GM12878 (cell line): ENCODE measurements around the gene GANAB. TPM values are rescaled to one million over a fixed set of nuclear protein-coding genes. Genes with fewer than 3 reads are reported as not detected.

Experiments
- ATAC-seq: fragments of 200-7000 bp; cut with Tn5 transposase; 3 replicates; pipeline ENCODE4 v1.9.1; 2020; ENCODE audit warnings: mild to moderate bottlenecking, moderate library complexity
- BruUV-seq: library from RNA; stranded (reverse); fragments of 400-500 nt; replicated peaks from 2 replicates; lab custom pipeline; 2021; lab: Mats Ljungman, UMichigan
- CTCF ChIA-PET: fragments of 300-600 bp; sonication (Branson Sonifier 250); formaldehyde crosslinking; extraction: SDS; loops from one replicate; lab custom pipeline; 2021; ENCODE audit warnings: inconsistent platforms; lab: Yijun Ruan, JAX
- POLR2A ChIA-PET: fragments of 350-600 bp; formaldehyde crosslinking; extraction: SDS; loops from one replicate; lab custom pipeline; 2021; ENCODE audit warnings: inconsistent platforms; lab: Charles Lee
- RAD21 ChIA-PET: fragments of 300-600 bp; sonication (Branson Sonifier 250); formaldehyde crosslinking; loops from one replicate; lab custom pipeline; 2023; ENCODE audit warnings: antibody characterized with exemption; ENCODE audit not compliant: unreplicated experiment; lab: Charles Lee
- SMC1A ChIA-PET: fragments of 300-600 bp; sonication (Branson Sonifier 250); formaldehyde crosslinking; loops from one replicate; lab custom pipeline; 2023; ENCODE audit not compliant: unreplicated experiment, uncharacterized antibody; lab: Charles Lee
- DNase-seq: peaks from one replicate; pipeline ENCODE4 v3.0.0-alpha.2; 2011; ENCODE audit warnings: low read depth, low spot score
- FAIRE-seq: peaks from 3 replicates; lab custom pipeline; 2011; peaks lifted over from hg19 to GRCh38; lab: Jason Lieb, UNC
- H2AFZ ChIP-seq: 2 replicates; pipeline ENCODE4 v1.6.0; 2011; ENCODE audit warnings: low read depth, low read length, control low read depth; ENCODE audit not compliant: control insufficient read depth
- H3K27ac ChIP-seq: 2 replicates; pipeline ENCODE4 v1.5.1; 2011; ENCODE audit warnings: control low read depth; ENCODE audit not compliant: control insufficient read depth, insufficient read depth
- H3K27me3 ChIP-seq, 2 experiments: replicated peaks in 1 of 2; 2 replicates each; pipeline versions ENCODE4 v1.6.0 to v1.6.1; 2011; ENCODE audit warnings: low read length in 1 of 2; ENCODE audit not compliant: control insufficient read depth in 2 of 2, insufficient read depth in 2 of 2
- H3K36me3 ChIP-seq, 2 experiments: 2 replicates each; pipeline ENCODE4 v1.5.1; 2011; ENCODE audit warnings: low read length in 1 of 2; ENCODE audit not compliant: control insufficient read depth in 2 of 2, insufficient read depth in 2 of 2
- H3K4me1 ChIP-seq: 2 replicates; pipeline ENCODE4 v1.6.1; 2011; ENCODE audit warnings: mild to moderate bottlenecking, low read length, moderate library complexity, mixed read lengths; ENCODE audit not compliant: control insufficient read depth, insufficient read depth
- H3K4me2 ChIP-seq: 2 replicates; pipeline ENCODE4 v1.6.0; 2011; ENCODE audit warnings: control low read depth; ENCODE audit not compliant: control insufficient read depth, insufficient read depth
- H3K4me3 ChIP-seq: fragments of 200-600 bp; sonication (generic); 2 replicates; pipeline ENCODE4 v1.5.1; 2016
- H3K79me2 ChIP-seq: 2 replicates; pipeline ENCODE4 v1.6.0; 2011; ENCODE audit warnings: low read length; ENCODE audit not compliant: control insufficient read depth, insufficient read depth
- H3K9ac ChIP-seq: 2 replicates; pipeline ENCODE4 v1.8.0; 2011; ENCODE audit warnings: low read length, control low read depth, mixed read lengths; ENCODE audit not compliant: control insufficient read depth, insufficient read depth
- H3K9me3 ChIP-seq: replicated peaks from 3 replicates; pipeline ENCODE4 v1.5.1; 2011; ENCODE audit warnings: mild to moderate bottlenecking, low read length; ENCODE audit not compliant: control insufficient read depth, insufficient read depth
- H4K20me1 ChIP-seq: 2 replicates; pipeline ENCODE4 v1.6.0; 2011; ENCODE audit not compliant: control insufficient read depth, insufficient read depth
- ASH2L ChIP-seq: fragments of 300-600, 200-600 bp; sonication (generic); IDR thresholded peaks from 2 replicates; pipeline ENCODE4 v1.6.1; 2017; ENCODE audit warnings: low read depth, mild to moderate bottlenecking, borderline replicate concordance
- CBFB ChIP-seq: IDR thresholded peaks from 2 replicates; pipeline ENCODE4 v1.6.1; 2016; ENCODE audit warnings: antibody characterized with exemption, low read depth
- CHD2 ChIP-seq: IDR thresholded peaks from 2 replicates; pipeline ENCODE4 v1.6.1; 2011; ENCODE audit warnings: low read depth, low read length, improper control_type of control experiment, borderline replicate concordance
- CREM ChIP-seq: IDR thresholded peaks from 2 replicates; pipeline ENCODE4 v1.6.1; 2014; ENCODE audit warnings: antibody characterized with exemption, low read depth
- EED ChIP-seq: sonication (generic); IDR thresholded peaks from 2 replicates; pipeline ENCODE4 v1.6.1; 2016; ENCODE audit warnings: antibody characterized with exemption, low read depth
- FOS ChIP-seq: IDR thresholded peaks from 3 replicates; pipeline ENCODE4 v1.6.1; 2011; ENCODE audit warnings: borderline replicate concordance; ENCODE audit not compliant: insufficient read length; ENCODE audit errors: extremely low read depth
- JUNB ChIP-seq: IDR thresholded peaks from 2 replicates; pipeline ENCODE4 v1.6.1; 2016; ENCODE audit warnings: antibody characterized with exemption, mild to moderate bottlenecking
- MTA3 ChIP-seq: IDR thresholded peaks from 2 replicates; pipeline ENCODE4 v1.6.1; 2012; ENCODE audit warnings: low read length, inconsistent platforms, borderline replicate concordance
- PAX5 ChIP-seq: IDR thresholded peaks from 2 replicates; pipeline ENCODE4 v1.6.1; 2011; ENCODE audit warnings: low read depth, low read length, borderline replicate concordance
- POU2F2 ChIP-seq: IDR thresholded peaks from 3 replicates; pipeline ENCODE4 v1.6.1; 2011; ENCODE audit warnings: low read depth, mild to moderate bottlenecking, low read length, borderline replicate concordance
- RAD21 ChIP-seq: IDR thresholded peaks from 2 replicates; pipeline ENCODE4 v1.6.1; 2011; ENCODE audit warnings: mild to moderate bottlenecking, low read depth, low read length, moderate library complexity; ENCODE audit not compliant: insufficient read depth
- SMAD5 ChIP-seq: IDR thresholded peaks from 2 replicates; pipeline ENCODE4 v1.6.1; 2016; ENCODE audit warnings: antibody characterized with exemption, low read depth
- SMARCA5 ChIP-seq: fragments of 450-650 bp; IDR thresholded peaks from 2 replicates; pipeline ENCODE4 v1.6.1; 2017; ENCODE audit warnings: mild to moderate bottlenecking
- WGBS: methylation state at CpG from one replicate; pipeline ENCODE4 v1.1.6; 2016; ENCODE audit warnings: low lambda C conversion rate; ENCODE audit not compliant: insufficient replicate concordance, insufficient coverage; ENCODE audit errors: missing lambda C conversion rate; 5-methylcytosine and 5-hydroxymethylcytosine counted together
- in situ Hi-C: fragments of 300-500 bp; cut with MboI; formaldehyde crosslinking; loops from 9 replicates; pipeline ENCODE4 v1.14.3; 2018; ENCODE audit warnings: mixed read lengths
- intact Hi-C: fragments of 100-400 bp; cut with micrococcal nuclease; formaldehyde crosslinking; loops from one replicate; pipeline ENCODE4 v1.14.2; 2022; ENCODE audit not compliant: unreplicated experiment
- polyA plus RNA-seq, 11 experiments: library from polyadenylated mRNA; depleted of rRNA in 4 of 11; unstranded in 6 of 11; stranded (reverse) in 5 of 11; fragments of >200 nt; fragmentation: Nextera tagmentation in 4 of 11; fragmentation: Illumina TruSeq in 1 of 11; extraction: Ambion mirVana in 4 of 11; extraction: Trizol in 1 of 11; gene quantifications; 1 replicate in 1 of 11; 2 replicates in 10 of 11; pipeline versions ENCODE4 v1.2.1 to v1.2.3, GENCODE V29; 2011 to 2016; ENCODE audit warnings: inconsistent platforms in 2 of 11, missing spikeins in 2 of 11, low read depth in 1 of 11
- total RNA-seq, 4 experiments: library from RNA; depleted of rRNA in 3 of 4; stranded (reverse); fragments of >200 nt in 3 of 4; fragmentation: Illumina TruSeq in 1 of 4; extraction: Trizol in 1 of 4; gene quantifications; 2 replicates each; pipeline versions ENCODE4 v1.2.1 to v1.2.3, GENCODE V29; 2013 to 2021
- TF ChIP-seq, protein P1 (sequence below): fragments of 450-650 bp; IDR thresholded peaks from 2 replicates; pipeline ENCODE4 v1.6.1; 2016; ENCODE audit warnings: mild to moderate bottlenecking
- TF ChIP-seq, protein P2 (sequence below): fragments of 150-350 bp; IDR thresholded peaks from 2 replicates; pipeline ENCODE4 v1.6.1; 2016; ENCODE audit warnings: low read depth, low read length

GANAB gene
- total and polyA plus RNA-seq, 10 of the 15 experiments (the other 5 are each of a cell fraction or from before 2014, with no cell fraction given), result 4.5 to 175 (median 102) TPM

DNA sequence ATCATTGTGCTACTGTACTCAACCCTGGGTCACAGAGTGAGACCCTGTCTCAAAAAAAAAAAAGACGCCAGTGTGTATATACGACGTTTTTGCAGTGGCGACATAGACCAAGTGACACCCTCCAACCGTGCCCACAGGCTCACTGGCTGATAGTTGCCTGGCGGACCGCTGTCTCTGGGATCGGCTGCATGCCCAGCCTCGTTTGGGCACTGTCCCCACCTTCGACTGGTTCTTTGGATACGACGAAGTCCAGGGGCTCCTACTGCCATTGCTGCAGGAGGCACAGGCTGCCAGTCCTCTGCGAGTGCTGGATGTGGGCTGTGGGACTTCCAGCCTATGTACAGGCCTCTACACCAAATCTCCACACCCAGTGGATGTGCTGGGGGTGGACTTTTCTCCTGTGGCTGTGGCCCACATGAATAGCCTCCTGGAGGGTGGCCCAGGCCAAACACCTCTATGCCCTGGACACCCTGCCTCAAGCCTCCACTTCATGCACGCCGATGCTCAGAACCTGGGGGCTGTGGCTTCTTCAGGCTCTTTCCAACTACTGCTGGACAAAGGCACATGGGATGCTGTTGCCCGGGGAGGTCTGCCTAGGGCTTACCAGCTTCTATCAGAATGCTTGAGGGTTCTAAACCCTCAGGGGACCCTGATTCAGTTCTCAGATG lies 20.0 kb upstream of the GANAB start (continued):
- TF ChIP-seq JUNB, result no peak
- no peak for TF ChIP-seq FOS
- peak; percentile 78; the same call in 1 of the 2 replicates for TF ChIP-seq MTA3
- TF ChIP-seq, all 136 proteins: peak for 7

DNA sequence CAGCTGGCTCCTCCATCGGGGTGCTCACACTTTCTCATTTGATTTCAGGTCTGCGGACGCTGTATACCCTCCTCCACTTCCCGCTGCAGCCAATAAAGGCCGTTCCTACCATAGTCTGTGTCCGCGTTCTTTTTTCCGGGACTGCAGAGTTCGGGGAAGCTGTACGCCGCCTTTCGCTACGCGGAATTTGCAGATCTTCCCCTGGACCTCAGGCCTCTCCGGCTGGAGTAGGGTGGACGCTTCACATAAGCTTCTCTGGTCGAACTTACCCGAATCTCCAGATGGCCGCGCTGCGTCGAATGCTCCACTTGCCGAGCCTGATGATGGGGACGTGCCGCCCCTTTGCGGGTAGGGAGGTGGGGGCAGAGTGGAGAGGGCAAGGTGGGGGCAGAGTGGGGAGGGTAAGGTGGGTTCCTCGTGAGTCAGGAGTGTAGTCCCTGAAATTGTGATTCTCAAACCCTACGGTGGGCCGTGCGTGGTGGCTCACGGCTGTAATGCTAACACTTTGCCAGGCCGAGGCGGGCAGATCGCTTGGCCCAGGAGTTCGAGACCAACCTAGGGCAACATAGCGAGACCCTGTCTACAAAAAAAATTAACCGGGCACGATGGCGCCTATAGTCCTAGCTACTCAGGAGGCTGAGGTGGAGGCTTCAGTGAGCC lies 19.3 kb upstream of the GANAB start:
- in situ Hi-C loops, result no loop called here
- DNase-seq (no peak), ATAC-seq (peak; percentile 47), FAIRE-seq (peak; percentile 56)
- SMC1A ChIA-PET, result interaction anchor here (0.8 to 3.4 kb wide), 20 partner anchors 9 to 195 kb away, joined by 3 to 41 read pairs (median 4); partner anchors contain the start of genes B3GAT3, GANAB, HNRNPUL2 and INTS5
- WGBS, result 1% methylated on average over 39 of the region's 39 CpGs
- H2AFZ ChIP-seq, result peak overlapping the region; percentile 23; the same call in 1 of the 2 replicates
- H3K4me1 ChIP-seq, result peaks cover 14% of the 10 kb centered on the region
- intact Hi-C loops, result no loop called here
- H3K4me3 ChIP-seq, result peak overlapping the region; percentile 95
- H3K36me3 ChIP-seq, result peaks cover 5 to 12% of the 10 kb centered on the region in 2 experiments
- RAD21 ChIA-PET, result interaction anchor here (0.6 to 2.7 kb wide), 32 partner anchors 8 to 241 kb away, joined by 3 to 26 read pairs (median 4); partner anchors contain the start of genes B3GAT3, EEF1G, GANAB and HNRNPUL2
- BruUV-seq, result no TSS peak
- CTCF ChIA-PET, result interaction anchor here (0.6 to 2.1 kb wide), 15 partner anchors 9 to 241 kb away, joined by 3 to 11 read pairs (median 4); partner anchors contain the start of genes B3GAT3, HNRNPUL2, INTS5 and LRRN4CL
- no peaks in the 10 kb centered on the region for H3K9me3 ChIP-seq
- H4K20me1 ChIP-seq, result no peaks in the 10 kb centered on the region
- H3K27me3 ChIP-seq, result no peaks in the 10 kb centered on the region
- peak overlapping the region; percentile 95 for H3K27ac ChIP-seq
- H3K79me2 ChIP-seq, result peaks cover 56% of the 10 kb centered on the region
- POLR2A ChIA-PET, result interaction anchor here (0.6 to 16.2 kb wide), 36 partner anchors 12 to 542 kb away, joined by 3 to 295 read pairs (median 5); partner anchors contain the start of genes B3GAT3, EEF1G, GANAB and HNRNPUL2
- H3K4me2 ChIP-seq, result peak overlapping the region; percentile 95
- H3K9ac ChIP-seq, result peak overlapping the region; percentile 96
- no peak for TF ChIP-seq PAX5
- TF ChIP-seq CREM, result no peak
- TF ChIP-seq EED, result 0 out of 2 replicates have a peak, but pooled peaks have one; percentile 6
- TF ChIP-seq CBFB, result no peak
- TF ChIP-seq CHD2, result no peak
- no peak; the same call in 1 of the 2 replicates for TF ChIP-seq SMAD5
- no peak for TF ChIP-seq POU2F2
- 0 out of 2 replicates have a peak, but pooled peaks have one; percentile 3 for TF ChIP-seq SMARCA5
- no peak for TF ChIP-seq ASH2L
- no peak for TF ChIP-seq RAD21
- TF ChIP-seq, protein P1, sequence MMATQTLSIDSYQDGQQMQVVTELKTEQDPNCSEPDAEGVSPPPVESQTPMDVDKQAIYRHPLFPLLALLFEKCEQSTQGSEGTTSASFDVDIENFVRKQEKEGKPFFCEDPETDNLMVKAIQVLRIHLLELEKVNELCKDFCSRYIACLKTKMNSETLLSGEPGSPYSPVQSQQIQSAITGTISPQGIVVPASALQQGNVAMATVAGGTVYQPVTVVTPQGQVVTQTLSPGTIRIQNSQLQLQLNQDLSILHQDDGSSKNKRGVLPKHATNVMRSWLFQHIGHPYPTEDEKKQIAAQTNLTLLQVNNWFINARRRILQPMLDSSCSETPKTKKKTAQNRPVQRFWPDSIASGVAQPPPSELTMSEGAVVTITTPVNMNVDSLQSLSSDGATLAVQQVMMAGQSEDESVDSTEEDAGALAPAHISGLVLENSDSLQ, result no peak
- TF ChIP-seq, protein P2, sequence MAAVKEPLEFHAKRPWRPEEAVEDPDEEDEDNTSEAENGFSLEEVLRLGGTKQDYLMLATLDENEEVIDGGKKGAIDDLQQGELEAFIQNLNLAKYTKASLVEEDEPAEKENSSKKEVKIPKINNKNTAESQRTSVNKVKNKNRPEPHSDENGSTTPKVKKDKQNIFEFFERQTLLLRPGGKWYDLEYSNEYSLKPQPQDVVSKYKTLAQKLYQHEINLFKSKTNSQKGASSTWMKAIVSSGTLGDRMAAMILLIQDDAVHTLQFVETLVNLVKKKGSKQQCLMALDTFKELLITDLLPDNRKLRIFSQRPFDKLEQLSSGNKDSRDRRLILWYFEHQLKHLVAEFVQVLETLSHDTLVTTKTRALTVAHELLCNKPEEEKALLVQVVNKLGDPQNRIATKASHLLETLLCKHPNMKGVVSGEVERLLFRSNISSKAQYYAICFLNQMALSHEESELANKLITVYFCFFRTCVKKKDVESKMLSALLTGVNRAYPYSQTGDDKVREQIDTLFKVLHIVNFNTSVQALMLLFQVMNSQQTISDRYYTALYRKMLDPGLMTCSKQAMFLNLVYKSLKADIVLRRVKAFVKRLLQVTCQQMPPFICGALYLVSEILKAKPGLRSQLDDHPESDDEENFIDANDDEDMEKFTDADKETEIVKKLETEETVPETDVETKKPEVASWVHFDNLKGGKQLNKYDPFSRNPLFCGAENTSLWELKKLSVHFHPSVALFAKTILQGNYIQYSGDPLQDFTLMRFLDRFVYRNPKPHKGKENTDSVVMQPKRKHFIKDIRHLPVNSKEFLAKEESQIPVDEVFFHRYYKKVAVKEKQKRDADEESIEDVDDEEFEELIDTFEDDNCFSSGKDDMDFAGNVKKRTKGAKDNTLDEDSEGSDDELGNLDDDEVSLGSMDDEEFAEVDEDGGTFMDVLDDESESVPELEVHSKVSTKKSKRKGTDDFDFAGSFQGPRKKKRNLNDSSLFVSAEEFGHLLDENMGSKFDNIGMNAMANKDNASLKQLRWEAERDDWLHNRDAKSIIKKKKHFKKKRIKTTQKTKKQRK, result no peak
